Stomach (tissue), 9 donors: ENCODE data around the gene ALB. TPM values are rescaled to one million over a fixed set of nuclear protein-coding genes. Genes with fewer than 3 reads are reported as not detected.

Experiments used
- DNase-seq, 2 donors: peaks; one replicate each; pipeline versions ENCODE4 v3.0.0 to v3.0.0-alpha.2; 2013 to 2019
- H3K27ac ChIP-seq, 5 donors: fragments of 200-600 bp in 4 of 5; sonication (generic) in 4 of 5; one replicate each; pipeline ENCODE4 v1.5.1; 2013 to 2019; ENCODE audit warnings: mild to moderate bottlenecking in 1 of 5, moderate library complexity in 1 of 5
- H3K27me3 ChIP-seq, 3 donors: fragments of 200-600 bp; sonication (generic); one replicate each; pipeline ENCODE4 v1.5.1; 2017 to 2019; ENCODE audit warnings: mixed run types in 1 of 3
- H3K36me3 ChIP-seq, 4 donors: fragments of 200-600 bp; sonication (generic); 1 replicate in 3 of 4; 2 replicates in 1 of 4; pipeline ENCODE4 v1.5.1; 2016 to 2019
- H3K4me1 ChIP-seq, 4 donors: fragments of 200-600 bp; sonication (generic); one replicate each; pipeline ENCODE4 v1.5.1; 2016 to 2019
- H3K4me3 ChIP-seq, 4 donors: fragments of 200-600 bp; sonication (generic) in 3 of 4; one replicate each; pipeline ENCODE4 v1.5.1; 2016 to 2019; ENCODE audit warnings: mild to moderate bottlenecking in 1 of 4
- H3K9me3 ChIP-seq, 4 donors: fragments of 200-600 bp; sonication (generic); one replicate each; pipeline ENCODE4 v1.5.1; 2016 to 2019
- EP300 ChIP-seq: sonication (generic); formaldehyde crosslinking; IDR thresholded peaks from one replicate; pipeline ENCODE4 v1.6.1; 2017; ENCODE audit warnings: antibody characterized with exemption
- POLR2A ChIP-seq, 4 donors: fragments of 450-650 bp; IDR thresholded peaks; one replicate each; pipeline ENCODE4 v1.6.1; 2016; ENCODE audit warnings: antibody characterized with exemption in 4 of 4, control low read depth in 2 of 4, mild to moderate bottlenecking in 1 of 4, moderate library complexity in 1 of 4
- POLR2AphosphoS5 ChIP-seq, 3 donors: sonication (generic); formaldehyde crosslinking; IDR thresholded peaks; one replicate each; pipeline ENCODE4 v1.6.1; 2016; ENCODE audit warnings: antibody characterized with exemption in 3 of 3
- WGBS, 5 donors: extraction: QIAGEN DNeasy Blood & Tissue Kit in 3 of 5; methylation state at CpG; one replicate each; pipeline versions ENCODE4 v1.1.5 to v1.1.7; 2013 to 2018; 5-methylcytosine and 5-hydroxymethylcytosine counted together
- intact Hi-C: fragments of 100-400 bp; cut with DNase I; formaldehyde crosslinking; loops from one replicate; pipeline ENCODE4 v1.15.1; 2023; ENCODE audit warnings: low total_unique reads
- polyA plus RNA-seq, 3 donors: library from polyadenylated mRNA; stranded (reverse); fragments of 200-250 nt; gene quantifications; one replicate each; pipeline ENCODE4 v1.2.3, GENCODE V29; 2013
- total RNA-seq, 5 donors: library from RNA; depleted of rRNA; stranded (reverse); fragments of >200 nt; gene quantifications; one replicate each; pipeline versions ENCODE4 v1.1.0 to v1.2.3, GENCODE V29; 2014 to 2016
- TF ChIP-seq, protein P1 (sequence below), 7 experiments: fragments of 450-650 bp in 4 of 7; fragments of 200-600 bp in 3 of 7; sonication (generic) in 3 of 7; IDR thresholded peaks; one replicate each; pipeline ENCODE4 v1.5.1; 2016 to 2019; ENCODE audit warnings: antibody characterized with exemption in 7 of 7, control low read depth in 2 of 7, mild to moderate bottlenecking in 1 of 7
- donor health status: healthy with polysubstance abuse.
- donor health status: Bipolar disorder and iron deficiency.
- donor health status: healthy.

Gene ALB
- total and polyA plus RNA-seq, 8 donors: 0.48 to 101 (median 3.0) TPM; not detected in 4

DNA sequence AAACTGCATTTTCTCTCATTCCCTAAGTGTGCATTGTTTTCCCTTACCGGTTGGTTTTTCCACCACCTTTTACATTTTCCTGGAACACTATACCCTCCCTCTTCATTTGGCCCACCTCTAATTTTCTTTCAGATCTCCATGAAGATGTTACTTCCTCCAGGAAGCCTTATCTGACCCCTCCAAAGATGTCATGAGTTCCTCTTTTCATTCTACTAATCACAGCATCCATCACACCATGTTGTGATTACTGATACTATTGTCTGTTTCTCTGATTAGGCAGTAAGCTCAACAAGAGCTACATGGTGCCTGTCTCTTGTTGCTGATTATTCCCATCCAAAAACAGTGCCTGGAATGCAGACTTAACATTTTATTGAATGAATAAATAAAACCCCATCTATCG lies 29.1 kb downstream of the ALB start:
- Histone ChIP-seq H3K27me3 (no peaks in the 10 kb centered on the region), H3K9me3 (no peaks in the 10 kb centered on the region), H3K27ac (no peak overlapping the region), H3K36me3 (no peaks in the 10 kb centered on the region), H3K4me1 (peaks cover 0 to 5% (median 2%) of the 10 kb centered on the region in 4 donors), H3K4me3 (no peak overlapping the region)
- no peak for DNase-seq
- TF ChIP-seq, protein P1, sequence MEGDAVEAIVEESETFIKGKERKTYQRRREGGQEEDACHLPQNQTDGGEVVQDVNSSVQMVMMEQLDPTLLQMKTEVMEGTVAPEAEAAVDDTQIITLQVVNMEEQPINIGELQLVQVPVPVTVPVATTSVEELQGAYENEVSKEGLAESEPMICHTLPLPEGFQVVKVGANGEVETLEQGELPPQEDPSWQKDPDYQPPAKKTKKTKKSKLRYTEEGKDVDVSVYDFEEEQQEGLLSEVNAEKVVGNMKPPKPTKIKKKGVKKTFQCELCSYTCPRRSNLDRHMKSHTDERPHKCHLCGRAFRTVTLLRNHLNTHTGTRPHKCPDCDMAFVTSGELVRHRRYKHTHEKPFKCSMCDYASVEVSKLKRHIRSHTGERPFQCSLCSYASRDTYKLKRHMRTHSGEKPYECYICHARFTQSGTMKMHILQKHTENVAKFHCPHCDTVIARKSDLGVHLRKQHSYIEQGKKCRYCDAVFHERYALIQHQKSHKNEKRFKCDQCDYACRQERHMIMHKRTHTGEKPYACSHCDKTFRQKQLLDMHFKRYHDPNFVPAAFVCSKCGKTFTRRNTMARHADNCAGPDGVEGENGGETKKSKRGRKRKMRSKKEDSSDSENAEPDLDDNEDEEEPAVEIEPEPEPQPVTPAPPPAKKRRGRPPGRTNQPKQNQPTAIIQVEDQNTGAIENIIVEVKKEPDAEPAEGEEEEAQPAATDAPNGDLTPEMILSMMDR (IDR thresholded peaks at IDR 0.05): no peak
- no peak for TF ChIP-seq EP300
- no peak for TF ChIP-seq POLR2A (IDR thresholded peaks at IDR 0.05)
- TF ChIP-seq POLR2AphosphoS5 (IDR thresholded peaks at IDR 0.05): no peak
- WGBS, 5 donors: 40 to 62% (median 46%) methylated on average over 2 of the region's 2 CpGs
- intact Hi-C loops: no loop called here

DNA sequence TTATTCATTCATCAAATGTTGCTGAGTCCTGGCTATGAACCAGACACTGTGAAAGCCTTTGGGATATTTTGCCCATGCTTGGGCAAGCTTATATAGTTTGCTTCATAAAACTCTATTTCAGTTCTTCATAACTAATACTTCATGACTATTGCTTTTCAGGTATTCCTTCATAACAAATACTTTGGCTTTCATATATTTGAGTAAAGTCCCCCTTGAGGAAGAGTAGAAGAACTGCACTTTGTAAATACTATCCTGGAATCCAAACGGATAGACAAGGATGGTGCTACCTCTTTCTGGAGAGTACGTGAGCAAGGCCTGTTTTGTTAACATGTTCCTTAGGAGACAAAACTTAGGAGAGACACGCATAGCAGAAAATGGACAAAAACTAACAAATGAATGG lies 30.2 kb downstream of the ALB start:
- Histone ChIP-seq H3K27ac (no peak overlapping the region), H3K27me3 (no peaks in the 10 kb centered on the region), H3K4me1 (peaks cover 0 to 5% (median 2%) of the 10 kb centered on the region in 4 donors), H3K36me3 (no peaks in the 10 kb centered on the region), H3K9me3 (no peaks in the 10 kb centered on the region), H3K4me3 (no peak overlapping the region)
- TF ChIP-seq POLR2A (IDR thresholded peaks at IDR 0.05) (no peak), POLR2AphosphoS5 (IDR thresholded peaks at IDR 0.05) (no peak), EP300 (no peak)
- TF ChIP-seq, protein P1 (IDR thresholded peaks at IDR 0.05): no peak
- intact Hi-C loops: no loop called here
- no peak for DNase-seq
- 52 to 62% (median 57%) methylated on average over 3 of the region's 3 CpGs for WGBS, 5 donors

DNA sequence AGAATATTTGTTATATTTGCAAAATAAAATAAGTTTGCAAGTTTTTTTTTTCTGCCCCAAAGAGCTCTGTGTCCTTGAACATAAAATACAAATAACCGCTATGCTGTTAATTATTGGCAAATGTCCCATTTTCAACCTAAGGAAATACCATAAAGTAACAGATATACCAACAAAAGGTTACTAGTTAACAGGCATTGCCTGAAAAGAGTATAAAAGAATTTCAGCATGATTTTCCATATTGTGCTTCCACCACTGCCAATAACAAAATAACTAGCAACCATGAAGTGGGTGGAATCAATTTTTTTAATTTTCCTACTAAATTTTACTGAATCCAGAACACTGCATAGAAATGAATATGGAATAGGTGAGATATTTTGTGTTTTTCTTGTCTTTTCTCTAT lies 31.9 kb downstream of the ALB start, which contains the start of gene AFP:
Gene AFP, plus strand, starts transcription at position 238 of the 400 bp plus-strand sequence. Its CDS starts 42 bp downstream, at position 280.
- H3K27ac ChIP-seq: no peak within 1 kb of the TSS
- peaks cover 0 to 5% (median 2%) of the 10 kb centered on the region in 4 donors for H3K4me1 ChIP-seq
- 74 to 94% (median 87%) methylated on average over 1 of the region's 1 CpG for WGBS, 5 donors
- TF ChIP-seq EP300 (no peak), POLR2AphosphoS5 (IDR thresholded peaks at IDR 0.05) (no peak), POLR2A (IDR thresholded peaks at IDR 0.05) (no peak)
- TF ChIP-seq, protein P1 (IDR thresholded peaks at IDR 0.05): no peak
- no peaks in the 10 kb centered on the region for H3K9me3 ChIP-seq
- DNase-seq: no peak
- H3K4me3 ChIP-seq: no peak within 1 kb of the TSS
- H3K27me3 ChIP-seq: no peaks in the 10 kb centered on the region
- intact Hi-C loops: no loop called here
- no peaks in the 10 kb centered on the region for H3K36me3 ChIP-seq

DNA sequence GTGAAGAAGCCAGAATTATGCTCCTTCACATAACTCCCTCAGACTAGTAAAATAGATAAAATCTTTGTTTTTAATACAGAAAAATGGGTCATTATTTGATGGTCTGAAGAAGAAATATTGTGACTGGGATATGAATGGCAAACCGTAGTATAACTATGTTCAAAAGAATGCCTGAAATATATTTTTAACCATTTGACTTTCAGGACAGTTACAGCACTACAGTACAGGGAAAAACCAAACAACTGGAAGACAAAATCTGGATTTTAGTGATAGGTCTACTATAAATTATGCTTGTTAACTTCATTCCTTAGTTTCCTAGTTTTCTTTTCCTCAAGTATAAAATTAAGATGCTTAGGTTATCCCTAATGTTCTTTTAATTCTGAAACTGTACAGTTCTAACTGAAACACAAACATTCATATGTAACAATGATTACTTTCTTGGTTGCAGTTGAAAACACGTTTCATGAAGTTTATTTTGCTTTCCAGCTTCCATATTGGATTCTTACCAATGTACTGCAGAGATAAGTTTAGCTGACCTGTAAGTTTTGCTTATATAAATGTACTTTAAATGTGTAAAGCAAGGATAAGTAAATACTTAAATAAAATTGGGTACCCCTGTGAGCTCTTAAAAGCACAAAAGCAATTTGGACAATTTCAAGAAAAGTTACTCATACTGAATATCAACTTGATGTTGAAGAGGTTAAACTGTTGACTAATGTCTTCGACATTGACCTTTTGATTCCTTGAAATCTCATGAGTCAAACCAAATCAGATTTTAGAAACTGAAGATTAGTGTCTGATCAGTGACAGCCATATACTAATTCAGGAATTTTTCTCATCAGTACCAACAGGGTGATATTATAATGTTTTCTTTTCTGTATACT lies 32.8 kb downstream of the ALB start:
- DNase-seq: no peak
- WGBS, 5 donors: 65 to 78% (median 68%) methylated on average over 3 of the region's 3 CpGs
- peaks cover 0 to 5% (median 2%) of the 10 kb centered on the region in 4 donors for H3K4me1 ChIP-seq
- H3K27ac ChIP-seq: no peak overlapping the region
- H3K9me3 ChIP-seq: no peaks in the 10 kb centered on the region
- H3K4me3 ChIP-seq: no peak overlapping the region
- no peaks in the 10 kb centered on the region for H3K27me3 ChIP-seq
- intact Hi-C loops: no loop called here
- no peaks in the 10 kb centered on the region for H3K36me3 ChIP-seq
- no peak for TF ChIP-seq POLR2AphosphoS5 (IDR thresholded peaks at IDR 0.05)
- TF ChIP-seq EP300: no peak
- TF ChIP-seq, protein P1 (IDR thresholded peaks at IDR 0.05): no peak
- no peak for TF ChIP-seq POLR2A (IDR thresholded peaks at IDR 0.05)
